Measurements from ENCODE around the gene B3GNT7.

DNA sequence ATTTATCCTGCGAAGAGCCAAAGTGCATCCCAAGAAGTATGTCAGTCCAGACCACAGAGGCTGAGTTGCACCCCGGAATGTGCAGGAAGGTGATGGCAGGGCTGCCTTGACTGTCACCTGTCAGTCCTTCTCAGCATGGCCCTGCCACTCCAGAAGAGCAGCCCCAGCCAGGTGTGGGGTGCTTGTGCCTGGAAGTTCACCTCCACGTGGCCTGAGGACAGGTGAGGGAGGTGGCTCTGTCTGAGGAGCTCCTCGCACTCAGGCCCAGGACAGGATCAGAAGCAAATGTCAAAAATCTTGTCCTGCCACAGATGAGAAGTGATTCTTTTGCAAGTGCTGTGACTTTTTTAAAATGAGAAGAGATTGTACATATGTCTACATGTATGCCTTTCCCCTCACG, 31.4 kb upstream of the B3GNT7 start:
- TF ChIP-seq CTCF (IDR thresholded peaks at IDR 0.05) (no peak), POLR2A (IDR thresholded peaks at IDR 0.05) (no peak)

All from lower leg skin (tissue), 3 donors.